ENCODE results near the gene TPCN2.
"Not testable (repeated sequence)": the region's sequence is repeated elsewhere in the genome, so short reads cannot be mapped to it uniquely, and the experiment has no call there.

Gene TPCN2

GRCh38 chr11:69144316-69145049 is 95.8 kb downstream of the TPCN2 start:
- H3K4me3 ChIP-seq (replicated peaks; ENCODE audit: low read depth, low read length): no peak overlapping the region
- no peak for DNase-seq (ENCODE audit: extremely low read depth, low read depth)
- TF ChIP-seq CTCF (IDR thresholded peaks at IDR 0.05; ENCODE audit: low read depth, low read length, missing control alignments): no peak

- H3K4me3 ChIP-seq (replicated peaks; ENCODE audit: low read depth, low read length): no peak overlapping the region
- DNase-seq (ENCODE audit: extremely low read depth, low read depth): no peak
- TF ChIP-seq CTCF (IDR thresholded peaks at IDR 0.05; ENCODE audit: low read depth, low read length, missing control alignments): no peak
Measured at GRCh38 chr11:69145050-69145380, 96.3 kb downstream of the TPCN2 start.

- H3K4me3 ChIP-seq (replicated peaks; ENCODE audit: low read depth, low read length): no peak overlapping the region
- DNase-seq (ENCODE audit: extremely low read depth, low read depth): no peak
- TF ChIP-seq CTCF (IDR thresholded peaks at IDR 0.05; ENCODE audit: low read depth, low read length, missing control alignments): no peak
Measured at GRCh38 chr11:69148377-69148762, 99.6 kb downstream of the TPCN2 start.

GRCh38 chr11:69148806-69149205 is 100.1 kb downstream of the TPCN2 start:
- TF ChIP-seq CTCF (IDR thresholded peaks at IDR 0.05; ENCODE audit: low read depth, low read length, missing control alignments): no peak
- no peak overlapping the region for H3K4me3 ChIP-seq (replicated peaks; ENCODE audit: low read depth, low read length)
- DNase-seq (ENCODE audit: extremely low read depth, low read depth): no peak

- DNase-seq (ENCODE audit: extremely low read depth, low read depth); H3K4me3 ChIP-seq (replicated peaks; ENCODE audit: low read depth, low read length): not testable (repeated sequence)
Measured at GRCh38 chr11:69149338-69150045, 100.8 kb downstream of the TPCN2 start.

GRCh38 chr11:69150175-69150574 is 101.4 kb downstream of the TPCN2 start:
- no peak for DNase-seq (ENCODE audit: extremely low read depth, low read depth)
- no peak overlapping the region for H3K4me3 ChIP-seq (replicated peaks; ENCODE audit: low read depth, low read length)
- TF ChIP-seq CTCF (IDR thresholded peaks at IDR 0.05; ENCODE audit: low read depth, low read length, missing control alignments): no peak

DNA sequence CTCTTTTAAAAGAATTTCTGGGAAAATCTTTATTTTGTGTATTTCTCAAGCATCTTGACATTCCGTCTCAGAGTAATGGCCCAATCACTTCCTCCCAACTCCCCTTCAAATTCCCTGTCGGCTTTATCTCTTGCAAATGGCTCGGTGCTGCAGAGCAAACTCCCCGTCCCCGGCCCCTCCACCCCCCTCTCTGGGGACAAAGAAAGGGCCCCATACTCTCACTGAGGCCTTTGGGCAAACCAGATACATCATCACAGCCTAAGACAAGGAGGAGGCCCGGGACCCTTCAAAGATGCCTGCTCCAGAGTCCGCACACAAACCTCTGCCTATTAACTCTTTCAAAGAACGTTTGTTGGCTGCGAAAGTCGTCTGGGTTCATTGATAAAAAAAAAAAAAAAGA is 103.1 kb downstream of the TPCN2 start:
- no peak overlapping the region for H3K4me3 ChIP-seq (replicated peaks; ENCODE audit: low read depth, low read length)
- DNase-seq (ENCODE audit: extremely low read depth, low read depth): no peak
- no peak for TF ChIP-seq CTCF (IDR thresholded peaks at IDR 0.05; ENCODE audit: low read depth, low read length, missing control alignments)
